HEK293 (cell line): ENCODE data around the gene NIN.

Experiments used
- CTCF ChIA-PET: fragments of 350-600 bp; formaldehyde crosslinking; extraction: SDS; loops from one replicate; lab custom pipeline; 2021; ENCODE audit warnings: antibody characterized with exemption; lab: Yijun Ruan, JAX
- POLR2A ChIA-PET: fragments of 300-600 bp; formaldehyde crosslinking; extraction: SDS; loops from one replicate; lab custom pipeline; 2020; ENCODE audit warnings: antibody characterized with exemption, inconsistent platforms; lab: Yijun Ruan, JAX
- H3K27ac ChIP-seq: fragments of 200-500 bp; sonication (Bioruptor generic); 2 replicates; pipeline ENCODE4 v1.5.1; 2014; ENCODE audit warnings: low read depth, low read length, control low read depth, inconsistent platforms; ENCODE audit errors: extremely low read depth
- H3K36me3 ChIP-seq, 2 experiments: fragments of 200-500 bp in 1 of 2; sonication (Bioruptor generic) in 1 of 2; 1 replicate in 1 of 2; 2 replicates in 1 of 2; pipeline ENCODE4 v1.5.1; 2014 to 2017; ENCODE audit warnings: inconsistent platforms in 2 of 2, low read length in 2 of 2; ENCODE audit not compliant: control insufficient read depth in 2 of 2, insufficient read depth in 1 of 2
- H3K4me1 ChIP-seq: fragments of 200-500 bp; sonication (Bioruptor generic); 2 replicates; pipeline ENCODE4 v1.5.1; 2014; ENCODE audit warnings: mild to moderate bottlenecking, low read length, inconsistent platforms; ENCODE audit not compliant: control insufficient read depth, insufficient read depth
- H3K4me3 ChIP-seq: 2 replicates; pipeline ENCODE4 v1.5.1; 2011; ENCODE audit warnings: low read depth, mild to moderate bottlenecking, control low read depth, low read length, moderate library complexity
- H3K9me3 ChIP-seq: fragments of 200-500 bp; sonication (Bioruptor generic); 2 replicates; pipeline ENCODE4 v1.5.1; 2014; ENCODE audit warnings: low read depth, low read length, inconsistent platforms; ENCODE audit not compliant: control insufficient read depth, insufficient read depth
- BCL11B ChIP-seq: fragments of 450-650 bp; formaldehyde crosslinking; IDR thresholded peaks from 2 replicates; pipeline ENCODE4 v1.5.1; 2016; ENCODE audit warnings: low read depth, missing biosample characterization, missing genetic modification characterization
- HOXD13 ChIP-seq: sonication (generic); formaldehyde crosslinking; IDR thresholded peaks from 2 replicates; pipeline ENCODE4 v1.8.0; 2022; ENCODE audit warnings: missing genetic modification reagents, borderline replicate concordance
- KLF1 ChIP-seq: fragments of 450-650 bp; formaldehyde crosslinking; IDR thresholded peaks from 2 replicates; pipeline ENCODE4 v1.5.1; 2016; ENCODE audit warnings: missing biosample characterization, missing genetic modification characterization
- KLF10 ChIP-seq: fragments of 450-650 bp; IDR thresholded peaks from 2 replicates; pipeline ENCODE4 v1.5.1; 2018; ENCODE audit warnings: missing biosample characterization, mild to moderate bottlenecking, missing genetic modification characterization
- KLF9 ChIP-seq: fragments of 450-650 bp; formaldehyde crosslinking; IDR thresholded peaks from 2 replicates; pipeline ENCODE4 v1.5.1; 2016; ENCODE audit warnings: missing biosample characterization, missing genetic modification characterization, low read depth
- MEIS1 ChIP-seq: sonication (generic); formaldehyde crosslinking; IDR thresholded peaks from 2 replicates; pipeline ENCODE4 v1.8.1; 2022; ENCODE audit warnings: missing genetic modification reagents, mild to moderate bottlenecking, borderline replicate concordance
- OSR2 ChIP-seq: fragments of 450-650 bp; formaldehyde crosslinking; IDR thresholded peaks from 2 replicates; pipeline ENCODE4 v1.5.1; 2016; ENCODE audit warnings: missing biosample characterization, missing genetic modification characterization
- OVOL3 ChIP-seq: fragments of 450-650 bp; formaldehyde crosslinking; IDR thresholded peaks from 2 replicates; pipeline ENCODE4 v1.5.1; 2016; ENCODE audit warnings: missing biosample characterization, missing genetic modification characterization
- PBX3 ChIP-seq: sonication (generic); formaldehyde crosslinking; IDR thresholded peaks from 2 replicates; pipeline ENCODE4 v1.8.1; 2022; ENCODE audit warnings: mild to moderate bottlenecking, moderate library complexity, missing genetic modification reagents
- PRDM1 ChIP-seq: fragments of 450-650 bp; formaldehyde crosslinking; IDR thresholded peaks from 2 replicates; pipeline ENCODE4; 2016; ENCODE audit warnings: missing biosample characterization, missing genetic modification characterization
- TCF7L2 ChIP-seq: IDR thresholded peaks from 2 replicates; pipeline ENCODE4 v1.6.1; 2011; ENCODE audit warnings: low read depth, mild to moderate bottlenecking, inconsistent platforms, low read length, moderate library complexity, borderline replicate concordance
- WT1 ChIP-seq: fragments of 450-650 bp; formaldehyde crosslinking; IDR thresholded peaks from 2 replicates; pipeline ENCODE4 v1.5.1; 2016; ENCODE audit warnings: missing biosample characterization, missing genetic modification characterization
- ZBTB10 ChIP-seq: fragments of 450-650 bp; formaldehyde crosslinking; IDR thresholded peaks from 2 replicates; pipeline ENCODE4 v1.5.1; 2016; ENCODE audit warnings: missing biosample characterization, missing genetic modification characterization
- ZBTB21 ChIP-seq: fragments of 450-650 bp; formaldehyde crosslinking; IDR thresholded peaks from 2 replicates; pipeline ENCODE4 v1.5.1; 2017; ENCODE audit warnings: missing biosample characterization, missing genetic modification characterization
- ZBTB7A ChIP-seq: fragments of 450-650 bp; formaldehyde crosslinking; IDR thresholded peaks from 2 replicates; pipeline ENCODE4 v1.5.1; 2016; ENCODE audit warnings: low read depth, missing biosample characterization, missing genetic modification characterization
- ZEB2 ChIP-seq: fragments of 450-650 bp; formaldehyde crosslinking; IDR thresholded peaks from 2 replicates; pipeline ENCODE4 v1.5.1; 2016; ENCODE audit warnings: missing biosample characterization, missing genetic modification characterization
- ZNF146 ChIP-seq: fragments of 450-650 bp; formaldehyde crosslinking; IDR thresholded peaks from 2 replicates; pipeline ENCODE4 v1.5.1; 2016; ENCODE audit warnings: missing biosample characterization, missing genetic modification characterization
- ZNF18 ChIP-seq: fragments of 450-650 bp; formaldehyde crosslinking; IDR thresholded peaks from 2 replicates; pipeline ENCODE4 v1.5.1; 2016; ENCODE audit warnings: missing biosample characterization, missing genetic modification characterization
- ZNF266 ChIP-seq: fragments of 450-650 bp; formaldehyde crosslinking; IDR thresholded peaks from 2 replicates; pipeline ENCODE4 v1.5.1; 2016; ENCODE audit warnings: missing biosample characterization, missing genetic modification characterization, low read depth
- ZNF544 ChIP-seq: fragments of 450-650 bp; formaldehyde crosslinking; IDR thresholded peaks from 2 replicates; pipeline ENCODE4 v1.5.0; 2017; ENCODE audit warnings: missing biosample characterization, missing genetic modification characterization
- ZNF585B ChIP-seq: fragments of 450-650 bp; formaldehyde crosslinking; IDR thresholded peaks from 2 replicates; pipeline ENCODE4 v1.5.1; 2016; ENCODE audit warnings: missing biosample characterization, missing genetic modification characterization
- ZNF600 ChIP-seq: fragments of 450-650 bp; formaldehyde crosslinking; IDR thresholded peaks from 2 replicates; pipeline ENCODE4 v1.5.1; 2016; ENCODE audit warnings: missing biosample characterization, missing genetic modification characterization
- ZNF658 ChIP-seq: fragments of 450-650 bp; formaldehyde crosslinking; IDR thresholded peaks from 2 replicates; pipeline ENCODE4; 2016; ENCODE audit warnings: missing biosample characterization, missing genetic modification characterization
- ZNF670 ChIP-seq: fragments of 450-650 bp; formaldehyde crosslinking; IDR thresholded peaks from 2 replicates; pipeline ENCODE4 v1.5.1; 2016; ENCODE audit warnings: missing biosample characterization, missing genetic modification characterization, low read depth
- ZNF777 ChIP-seq: fragments of 450-650 bp; formaldehyde crosslinking; IDR thresholded peaks from 2 replicates; pipeline ENCODE4 v1.5.1; 2017; ENCODE audit warnings: missing biosample characterization, missing genetic modification characterization, borderline replicate concordance
- ZXDB ChIP-seq: fragments of 450-650 bp; formaldehyde crosslinking; IDR thresholded peaks from 2 replicates; pipeline ENCODE4 v1.5.1; 2016; ENCODE audit warnings: missing biosample characterization, missing genetic modification characterization
- TF ChIP-seq, protein P1 (sequence below): fragments of 450-650 bp; formaldehyde crosslinking; IDR thresholded peaks from 2 replicates; pipeline ENCODE4 v1.5.1; 2016; ENCODE audit warnings: missing biosample characterization, missing genetic modification characterization
- TF ChIP-seq, protein P2 (sequence below): fragments of 450-650 bp; IDR thresholded peaks from 2 replicates; pipeline ENCODE4 v1.5.1; 2018; ENCODE audit warnings: missing biosample characterization, missing genetic modification characterization
- TF ChIP-seq, protein P3 (sequence below): fragments of 450-650 bp; formaldehyde crosslinking; IDR thresholded peaks from 2 replicates; pipeline ENCODE4 v1.5.1; 2016; ENCODE audit warnings: missing biosample characterization, missing genetic modification characterization

NIN gene

GRCh38 chr14:50792051-50792477 lies 38.9 kb downstream of the NIN start:
- Histone ChIP-seq H3K9me3 (no peaks in the 10 kb centered on the region), H3K4me1 (peaks cover 36% of the 10 kb centered on the region), H3K36me3 (peaks cover 7 to 8% of the 10 kb centered on the region in 2 experiments; a peak in 1 of 3 replicates), H3K27ac (no peak overlapping the region), H3K4me3 (no peak overlapping the region)
- TF ChIP-seq OVOL3 (tag by site-specific recombination), result no peak
- no peak for TF ChIP-seq ZEB2 (tag by site-specific recombination)
- TF ChIP-seq ZNF585B (tag by site-specific recombination), result no peak
- no peak for TF ChIP-seq ZNF777
- TF ChIP-seq HOXD13 (CRISPR knock-in tag), result no peak
- no peak for TF ChIP-seq TCF7L2
- no peak for TF ChIP-seq KLF10
- no peak for TF ChIP-seq WT1 (tag by site-specific recombination)
- no peak for TF ChIP-seq ZBTB21 (tag by site-specific recombination)
- no peak for TF ChIP-seq ZNF658 (tag by site-specific recombination)
- no peak for TF ChIP-seq BCL11B (tag by site-specific recombination)
- TF ChIP-seq ZNF18 (tag by site-specific recombination), result no peak
- TF ChIP-seq ZBTB10, result no peak
- TF ChIP-seq ZXDB, result no peak
- no peak for TF ChIP-seq ZNF146 (tag by site-specific recombination)
- TF ChIP-seq ZNF670 (tag by site-specific recombination), result no peak
- TF ChIP-seq MEIS1 (CRISPR knock-in tag), result no peak
- TF ChIP-seq, protein P1, sequence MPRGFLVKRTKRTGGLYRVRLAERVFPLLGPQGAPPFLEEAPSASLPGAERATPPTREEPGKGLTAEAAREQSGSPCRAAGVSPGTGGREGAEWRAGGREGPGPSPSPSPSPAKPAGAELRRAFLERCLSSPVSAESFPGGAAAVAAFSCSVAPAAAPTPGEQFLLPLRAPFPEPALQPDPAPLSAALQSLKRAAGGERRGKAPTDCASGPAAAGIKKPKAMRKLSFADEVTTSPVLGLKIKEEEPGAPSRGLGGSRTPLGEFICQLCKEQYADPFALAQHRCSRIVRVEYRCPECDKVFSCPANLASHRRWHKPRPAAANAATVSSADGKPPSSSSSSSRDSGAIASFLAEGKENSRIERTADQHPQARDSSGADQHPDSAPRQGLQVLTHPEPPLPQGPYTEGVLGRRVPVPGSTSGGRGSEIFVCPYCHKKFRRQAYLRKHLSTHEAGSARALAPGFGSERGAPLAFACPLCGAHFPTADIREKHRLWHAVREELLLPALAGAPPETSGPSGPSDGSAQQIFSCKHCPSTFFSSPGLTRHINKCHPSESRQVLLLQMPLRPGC, result no peak
- ChIA-PET CTCF (interaction anchor here (1.4 to 1.5 kb wide), 2 partner anchors 14 to 69 kb away, joined by 6 to 8 read pairs; no protein-coding TSS in a partner anchor), POLR2A (interaction anchor here (0.6 kb wide), 1 partner anchor 726 kb away, joined by 3 read pairs; no protein-coding TSS in a partner anchor)

GRCh38 chr14:50791201-50791600 lies 39.8 kb downstream of the NIN start:
- no peak overlapping the region for H3K4me3 ChIP-seq
- H3K27ac ChIP-seq, result no peak overlapping the region
- H3K4me1 ChIP-seq, result peaks cover 44% of the 10 kb centered on the region
- H3K9me3 ChIP-seq, result no peaks in the 10 kb centered on the region
- H3K36me3 ChIP-seq, result peaks cover 7 to 8% of the 10 kb centered on the region in 2 experiments; a peak in 1 of 3 replicates
- ChIA-PET CTCF (interaction anchor here (1.5 to 2.9 kb wide), 2 partner anchors 13 to 69 kb away, joined by 8 to 11 read pairs; no protein-coding TSS in a partner anchor), POLR2A (no interaction called here)
- no peak for TF ChIP-seq KLF1 (tag by site-specific recombination)
- TF ChIP-seq, protein P2, sequence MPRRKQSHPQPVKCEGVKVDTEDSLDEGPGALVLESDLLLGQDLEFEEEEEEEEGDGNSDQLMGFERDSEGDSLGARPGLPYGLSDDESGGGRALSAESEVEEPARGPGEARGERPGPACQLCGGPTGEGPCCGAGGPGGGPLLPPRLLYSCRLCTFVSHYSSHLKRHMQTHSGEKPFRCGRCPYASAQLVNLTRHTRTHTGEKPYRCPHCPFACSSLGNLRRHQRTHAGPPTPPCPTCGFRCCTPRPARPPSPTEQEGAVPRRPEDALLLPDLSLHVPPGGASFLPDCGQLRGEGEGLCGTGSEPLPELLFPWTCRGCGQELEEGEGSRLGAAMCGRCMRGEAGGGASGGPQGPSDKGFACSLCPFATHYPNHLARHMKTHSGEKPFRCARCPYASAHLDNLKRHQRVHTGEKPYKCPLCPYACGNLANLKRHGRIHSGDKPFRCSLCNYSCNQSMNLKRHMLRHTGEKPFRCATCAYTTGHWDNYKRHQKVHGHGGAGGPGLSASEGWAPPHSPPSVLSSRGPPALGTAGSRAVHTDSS, result no peak
- no peak for TF ChIP-seq PBX3 (CRISPR knock-in tag)
- TF ChIP-seq, protein P3, sequence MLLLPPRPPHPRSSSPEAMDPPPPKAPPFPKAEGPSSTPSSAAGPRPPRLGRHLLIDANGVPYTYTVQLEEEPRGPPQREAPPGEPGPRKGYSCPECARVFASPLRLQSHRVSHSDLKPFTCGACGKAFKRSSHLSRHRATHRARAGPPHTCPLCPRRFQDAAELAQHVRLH (tag by site-specific recombination), result no peak
- no peak for TF ChIP-seq ZBTB7A (tag by site-specific recombination)
- TF ChIP-seq PRDM1 (tag by site-specific recombination), result no peak
- TF ChIP-seq KLF9 (tag by site-specific recombination), result no peak
- TF ChIP-seq ZNF544 (tag by site-specific recombination), result no peak
- TF ChIP-seq ZNF266 (tag by site-specific recombination), result no peak
- TF ChIP-seq ZNF600, result no peak
- no peak for TF ChIP-seq OSR2 (tag by site-specific recombination)
